Measurements from ENCODE around the gene SCRN3. TPM values are rescaled to one million over a fixed set of nuclear protein-coding genes. Genes with fewer than 3 reads are reported as not detected.

The SCRN3 gene
- total RNA-seq, 2 experiments from 2014 or later: 16.8 to 16.9 TPM

DNA sequence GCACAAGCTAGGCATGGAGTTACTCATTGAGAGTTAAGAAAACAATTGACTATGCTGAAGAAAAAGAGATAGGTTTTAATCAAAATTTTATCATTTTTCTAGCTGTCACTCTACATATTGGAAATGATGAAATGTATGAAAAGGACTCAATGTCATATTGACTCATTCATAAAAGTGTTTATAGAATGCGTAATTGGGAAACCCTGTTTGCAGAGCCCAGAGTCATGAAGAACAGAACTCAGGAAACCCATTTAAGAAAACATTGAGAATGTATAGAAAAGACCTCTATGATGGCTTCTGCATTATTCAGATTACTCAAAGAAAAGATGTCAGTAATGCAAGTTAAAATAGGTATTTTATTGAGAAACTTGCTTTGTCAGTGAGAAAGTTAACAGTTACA, 36.4 kb downstream of the SCRN3 start:
- H3K27ac Mint-ChIP-seq: no peak overlapping the region
- H3K27me3 Mint-ChIP-seq: no peaks in the 10 kb centered on the region
- peaks cover 45% of the 10 kb centered on the region for H3K36me3 Mint-ChIP-seq (ENCODE audit: low read depth)

GRCh38 chr2:174436351-174436750, 40.8 kb downstream of the SCRN3 start:
- Mint-ChIP-seq H3K4me3 (no peak overlapping the region), H3K4me1 (no peaks in the 10 kb centered on the region), H3K9me3 (no peaks in the 10 kb centered on the region), H3K27me3 (no peaks in the 10 kb centered on the region), H3K27ac (no peak overlapping the region), H3K36me3 (ENCODE audit: low read depth) (peaks cover 37% of the 10 kb centered on the region)
- CTCF ChIA-PET: interaction anchor here (1.0 kb wide), 1 partner anchor 10 kb away, joined by 3 read pairs; no protein-coding TSS in a partner anchor
- DNase-seq: no peak
- POLR2A ChIA-PET: no interaction called here

More for the DNA sequence above, 36.4 kb downstream of the SCRN3 start:
- ChIA-PET CTCF (interaction anchor here (1.4 to 1.5 kb wide), 2 partner anchors 14 to 29 kb away, joined by 3 to 4 read pairs; no protein-coding TSS in a partner anchor), POLR2A (no interaction called here)
- DNase-seq: no peak
- Mint-ChIP-seq H3K4me1 (no peaks in the 10 kb centered on the region), H3K4me3 (no peak overlapping the region), H3K9me3 (peaks cover 7% of the 10 kb centered on the region)

DNA sequence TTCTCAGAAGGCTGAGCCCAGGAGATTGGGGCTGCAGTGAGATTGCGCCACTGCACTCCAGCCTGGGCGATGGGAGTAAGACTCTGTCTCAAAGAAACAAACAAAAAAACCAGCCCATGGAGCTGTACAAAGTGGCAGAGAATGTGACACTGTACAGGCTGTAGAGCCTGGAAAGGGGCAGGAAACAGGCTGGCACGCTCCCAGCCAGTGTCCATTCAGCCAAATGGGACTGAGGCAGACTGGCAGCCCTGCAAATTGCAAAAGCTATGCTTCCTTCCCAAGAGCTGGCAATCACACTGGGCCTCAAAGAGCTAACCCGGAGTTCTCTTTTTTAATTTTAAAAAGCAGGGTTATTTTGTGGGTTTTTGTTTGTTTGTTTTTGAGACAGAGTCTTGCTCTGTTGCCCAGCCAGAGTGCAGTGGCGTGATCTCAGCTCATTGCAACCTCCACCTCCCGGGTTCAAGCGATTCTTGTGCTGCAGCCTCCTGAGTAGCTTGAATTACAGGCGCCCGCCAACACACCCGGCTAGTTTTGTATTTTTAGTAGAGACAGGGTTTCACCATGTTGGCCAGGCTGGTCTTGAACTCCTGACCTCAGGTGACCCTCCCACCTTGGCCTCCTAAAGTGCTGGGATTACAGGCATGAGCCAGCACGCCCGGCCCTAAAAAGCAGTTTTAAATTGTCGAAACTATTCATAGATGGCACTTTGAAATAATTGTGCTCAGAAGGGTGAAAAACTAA, 42.8 kb downstream of the SCRN3 start:
- H3K27ac Mint-ChIP-seq: no peak overlapping the region
- peaks cover 38% of the 10 kb centered on the region for H3K36me3 Mint-ChIP-seq (ENCODE audit: low read depth)
- H3K4me3 Mint-ChIP-seq: no peak overlapping the region
- H3K9me3 Mint-ChIP-seq: no peaks in the 10 kb centered on the region
- H3K4me1 Mint-ChIP-seq: no peaks in the 10 kb centered on the region
- ChIA-PET POLR2A (no interaction called here), CTCF (interaction anchor here (0.6 kb wide), 2 partner anchors 528 to 1620 kb away, joined by 5 to 6 read pairs; no protein-coding TSS in a partner anchor)
- DNase-seq: no peak
- H3K27me3 Mint-ChIP-seq: no peaks in the 10 kb centered on the region

GRCh38 chr2:174439323-174439722, 43.8 kb downstream of the SCRN3 start:
- Mint-ChIP-seq H3K4me1 (no peaks in the 10 kb centered on the region), H3K36me3 (ENCODE audit: low read depth) (peaks cover 35% of the 10 kb centered on the region)
- POLR2A ChIA-PET: no interaction called here

DNA sequence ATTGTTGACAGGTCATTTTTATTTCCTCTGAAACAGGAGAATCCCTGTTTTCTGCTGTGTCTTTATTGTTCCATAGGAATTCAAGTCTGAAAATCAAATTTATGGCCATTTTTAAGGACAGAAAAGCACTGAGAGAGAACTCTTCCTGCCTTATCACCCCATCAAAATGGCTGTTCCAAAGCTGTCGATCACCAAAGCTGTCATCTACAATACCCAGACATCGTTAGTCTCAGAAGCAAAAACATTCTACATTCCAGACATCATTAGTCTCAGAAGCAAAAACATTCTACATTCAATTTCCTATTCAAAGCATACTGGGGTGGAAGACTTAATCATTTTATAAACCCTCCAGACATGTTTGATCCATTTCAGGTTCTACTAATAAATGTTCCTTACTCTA, 44.4 kb downstream of the SCRN3 start:
- Mint-ChIP-seq H3K4me3 (no peak overlapping the region), H3K36me3 (ENCODE audit: low read depth) (peaks cover 39% of the 10 kb centered on the region), H3K27ac (no peak overlapping the region), H3K9me3 (no peaks in the 10 kb centered on the region), H3K27me3 (no peaks in the 10 kb centered on the region), H3K4me1 (no peaks in the 10 kb centered on the region)
- ChIA-PET POLR2A (no interaction called here), CTCF (no interaction called here)
- DNase-seq: no peak

More at GRCh38 chr2:174439323-174439722, 43.8 kb downstream of the SCRN3 start:
- no peak for DNase-seq
- H3K4me3 Mint-ChIP-seq: no peak overlapping the region
- no peaks in the 10 kb centered on the region for H3K27me3 Mint-ChIP-seq
- CTCF ChIA-PET: no interaction called here
- H3K9me3 Mint-ChIP-seq: no peaks in the 10 kb centered on the region
- no peak overlapping the region for H3K27ac Mint-ChIP-seq

DNA sequence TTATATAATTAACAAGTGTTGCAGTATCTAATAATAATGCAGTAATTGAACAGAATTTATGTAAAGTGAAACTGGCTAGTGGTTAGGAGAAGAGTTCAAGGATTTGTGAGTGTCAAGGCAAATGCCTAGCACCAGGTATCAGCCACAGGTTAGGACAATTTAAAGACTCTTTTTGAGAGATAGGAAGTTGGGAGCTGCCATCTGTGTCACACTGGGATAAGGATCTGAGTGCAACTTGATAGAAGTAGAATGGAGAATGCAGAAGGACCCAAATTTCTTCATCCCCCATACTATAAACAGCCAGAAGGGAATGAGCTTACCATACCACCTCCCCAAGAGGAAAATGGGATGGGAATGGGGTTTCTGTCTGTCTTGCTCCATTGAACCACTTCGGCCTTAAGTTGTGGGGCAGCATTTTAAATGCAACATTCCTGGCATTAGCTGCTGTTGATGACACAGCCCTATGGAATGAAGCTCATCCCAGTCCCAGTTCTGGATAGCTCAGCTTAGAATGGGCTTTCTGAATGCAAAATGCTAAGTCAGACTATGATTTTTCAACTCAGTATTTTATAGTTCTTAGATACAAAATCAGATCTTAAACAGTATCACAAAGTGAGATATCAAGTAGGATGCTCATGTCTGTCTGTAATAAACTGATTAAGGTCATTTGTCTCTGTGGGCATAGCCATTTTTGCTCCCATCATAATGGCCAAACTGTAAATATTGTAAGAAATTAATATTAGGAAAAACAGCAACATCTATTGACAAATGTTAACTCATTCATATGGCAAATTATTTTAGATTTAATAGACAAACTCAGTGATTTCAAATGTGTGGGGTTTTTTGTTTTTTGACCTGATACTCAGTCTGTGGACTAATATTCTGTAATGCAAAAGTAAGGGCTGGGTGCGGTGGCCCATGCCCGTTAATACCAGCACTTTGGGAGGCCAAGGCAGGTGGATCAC, 47.3 kb downstream of the SCRN3 start:
- CTCF ChIA-PET: interaction anchor here (0.7 kb wide), 1 partner anchor 585 kb away, joined by 3 read pairs; no protein-coding TSS in a partner anchor
- POLR2A ChIA-PET: no interaction called here
- H3K27me3 Mint-ChIP-seq: no peaks in the 10 kb centered on the region
- no peak overlapping the region for H3K4me3 Mint-ChIP-seq
- no peaks in the 10 kb centered on the region for H3K9me3 Mint-ChIP-seq
- DNase-seq: no peak
- no peak overlapping the region for H3K27ac Mint-ChIP-seq
- peaks cover 37% of the 10 kb centered on the region for H3K36me3 Mint-ChIP-seq (ENCODE audit: low read depth)
- no peaks in the 10 kb centered on the region for H3K4me1 Mint-ChIP-seq

GRCh38 chr2:174444761-174445160, 49.2 kb downstream of the SCRN3 start:
- CTCF ChIA-PET: no interaction called here
- Mint-ChIP-seq H3K4me1 (no peaks in the 10 kb centered on the region), H3K27ac (no peak overlapping the region), H3K36me3 (ENCODE audit: low read depth) (peaks cover 50% of the 10 kb centered on the region), H3K27me3 (no peaks in the 10 kb centered on the region), H3K4me3 (no peak overlapping the region), H3K9me3 (no peaks in the 10 kb centered on the region)
- POLR2A ChIA-PET: no interaction called here
- DNase-seq: no peak

DNA sequence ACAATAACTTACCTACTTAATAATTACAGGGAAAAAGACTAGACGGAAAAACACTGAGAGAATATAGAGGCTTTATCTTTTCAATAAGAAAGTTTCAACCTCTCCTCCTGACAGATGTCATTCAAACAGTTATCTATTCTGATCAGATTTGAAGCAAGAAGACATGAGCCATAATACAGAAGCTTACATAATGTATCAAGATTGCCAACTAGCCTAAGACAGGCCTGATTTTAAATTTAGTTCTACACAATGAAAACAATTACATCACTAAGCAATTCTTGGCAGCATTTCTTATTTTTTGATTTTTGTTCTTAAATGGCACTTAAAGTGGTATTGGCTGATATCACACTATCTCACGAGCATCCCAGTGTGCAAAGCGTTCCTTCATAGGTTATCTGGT, 49.7 kb downstream of the SCRN3 start:
- H3K4me1 Mint-ChIP-seq: peaks cover 3% of the 10 kb centered on the region
- no peak for DNase-seq
- ChIA-PET CTCF (no interaction called here), POLR2A (no interaction called here)
- H3K27ac Mint-ChIP-seq: no peak overlapping the region
- no peak overlapping the region for H3K4me3 Mint-ChIP-seq
- H3K36me3 Mint-ChIP-seq (ENCODE audit: low read depth): peaks cover 50% of the 10 kb centered on the region
- no peaks in the 10 kb centered on the region for H3K27me3 Mint-ChIP-seq
- no peaks in the 10 kb centered on the region for H3K9me3 Mint-ChIP-seq

- Mint-ChIP-seq H3K27me3 (no peaks in the 10 kb centered on the region), H3K4me3 (no peak overlapping the region), H3K36me3 (ENCODE audit: low read depth) (peaks cover 45% of the 10 kb centered on the region), H3K9me3 (no peaks in the 10 kb centered on the region), H3K4me1 (peaks cover 8% of the 10 kb centered on the region), H3K27ac (peak overlapping the region; percentile 31)
- DNase-seq: no peak
- POLR2A ChIA-PET: no interaction called here
- CTCF ChIA-PET: interaction anchor here (0.6 to 1.2 kb wide), 6 partner anchors 11 to 90 kb away, joined by 3 to 7 read pairs (median 4); no protein-coding TSS in a partner anchor
These were observed 51.0 kb downstream of the SCRN3 start for GRCh38 chr2:174446531-174446930.

GRCh38 chr2:174449033-174449432, 53.5 kb downstream of the SCRN3 start:
- POLR2A ChIA-PET: no interaction called here
- H3K9me3 Mint-ChIP-seq: no peaks in the 10 kb centered on the region
- H3K27me3 Mint-ChIP-seq: no peaks in the 10 kb centered on the region
- H3K4me3 Mint-ChIP-seq: no peak overlapping the region
- no peak overlapping the region for H3K27ac Mint-ChIP-seq
- peaks cover 8% of the 10 kb centered on the region for H3K4me1 Mint-ChIP-seq
- CTCF ChIA-PET: interaction anchor here (1.3 kb wide), 1 partner anchor 14 kb away, joined by 4 read pairs; no protein-coding TSS in a partner anchor
- no peak for DNase-seq
- peaks cover 52% of the 10 kb centered on the region for H3K36me3 Mint-ChIP-seq (ENCODE audit: low read depth)

GRCh38 chr2:174450021-174450816, 54.7 kb downstream of the SCRN3 start:
- Mint-ChIP-seq H3K4me1 (peaks cover 8% of the 10 kb centered on the region), H3K36me3 (ENCODE audit: low read depth) (peaks cover 50% of the 10 kb centered on the region), H3K9me3 (no peaks in the 10 kb centered on the region), H3K27ac (no peak overlapping the region), H3K27me3 (no peaks in the 10 kb centered on the region), H3K4me3 (no peak overlapping the region)
- CTCF ChIA-PET: interaction anchor here (1.1 to 1.3 kb wide), 2 partner anchors 13 to 38 kb away, joined by 4 read pairs; no protein-coding TSS in a partner anchor
- POLR2A ChIA-PET: no interaction called here
- no peak for DNase-seq

- no peak overlapping the region for H3K4me3 Mint-ChIP-seq
- H3K9me3 Mint-ChIP-seq: no peaks in the 10 kb centered on the region
- peaks cover 51% of the 10 kb centered on the region for H3K36me3 Mint-ChIP-seq (ENCODE audit: low read depth)
- ChIA-PET CTCF (interaction anchor here (0.7 to 1.2 kb wide), 2 partner anchors 9 to 31 kb away, joined by 3 read pairs; no protein-coding TSS in a partner anchor), POLR2A (no interaction called here)
- H3K4me1 Mint-ChIP-seq: peaks cover 8% of the 10 kb centered on the region
- no peak overlapping the region for H3K27ac Mint-ChIP-seq
- no peak for DNase-seq
- H3K27me3 Mint-ChIP-seq: no peaks in the 10 kb centered on the region
These were observed 59.0 kb downstream of the SCRN3 start for GRCh38 chr2:174454566-174454965.

Data from activated CD4-positive, alpha-beta T cell treated with anti-CD3 and anti-CD28 coated beads, Interleukin-2, amount 10 ng/mL, durations not matched to agents 7 days and 5 days (primary cell).